ENCODE measurements around the gene OAS1. TPM values are rescaled to one million over a fixed set of nuclear protein-coding genes. Genes with fewer than 3 reads are reported as not detected.

The OAS1 gene
- total and polyA plus RNA-seq, 9 of the 15 experiments (the other 6 are each of a cell fraction or from before 2014, with no cell fraction given), result 0.06 to 0.25 TPM; not detected in 7

GRCh38 chr12:112859291-112859690 is 47.5 kb upstream of the OAS1 start:
- no peak for FAIRE-seq
- Histone ChIP-seq H3K27me3 (ENCODE audit: control insufficient read depth in 2 of 2, insufficient read depth in 2 of 2, low read length in 2 of 2) (peaks cover 9 to 35% of the 10 kb centered on the region in 2 experiments; a peak in 3 of 5 replicates), H2AFZ (ENCODE audit: low read depth, low read length) (no peak overlapping the region), H4K20me1 (replicated peaks; ENCODE audit: control insufficient read depth, insufficient read depth, low read length) (no peaks in the 10 kb centered on the region; the same call in 1 of the 2 replicates), H3K9ac (ENCODE audit: insufficient read depth in 1 of 2, low read depth in 2 of 2, low read length in 2 of 2) (no peak overlapping the region), H3K4me1 (replicated peaks in 1 of 2; ENCODE audit: control insufficient read depth in 2 of 2, insufficient read depth in 2 of 2, low read length in 2 of 2) (no peaks in the 10 kb centered on the region), H3K4me3 (no peak overlapping the region), H3K36me3 (ENCODE audit: control insufficient read depth, insufficient read depth, low read length) (no peaks in the 10 kb centered on the region), H3K9me1 (ENCODE audit: control insufficient read depth, insufficient read depth, low read length) (no peaks in the 10 kb centered on the region), H3K9me3 (replicated peaks; ENCODE audit: control insufficient read depth, insufficient read depth, low read depth, low read length) (no peaks in the 10 kb centered on the region), H3K27ac (ENCODE audit: extremely low read depth, low read depth, low read length) (no peak overlapping the region), H3K4me2 (ENCODE audit: insufficient read depth, low read length) (no peak overlapping the region), H3K79me2 (ENCODE audit: control insufficient read depth, insufficient read depth, low read length) (no peaks in the 10 kb centered on the region)
- in situ Hi-C loops (cut with MboI), result no loop called here
- ChIA-PET CTCF (ENCODE audit: low intra/inter-chr PET ratio) (no interaction called here), POLR2A (interaction anchor here (0.6 kb wide), 1 partner anchor 386 kb away, joined by 3 read pairs; no protein-coding TSS in a partner anchor)
- no peak for TF ChIP-seq SMAD2 (IDR thresholded peaks at IDR 0.05; ENCODE audit: low read depth, low read length)
- TF ChIP-seq CLOCK (CRISPR knock-in tag; IDR thresholded peaks at IDR 0.05; ENCODE audit: borderline replicate concordance), result no peak
- intact Hi-C loops (cut with micrococcal nuclease), result no loop called here
- BruUV-seq (replicated peaks), result no TSS peak
- WGBS (ENCODE audit: insufficient coverage, low coverage, missing lambda C conversion rate), result 0% methylated on average over 3 of the region's 3 CpGs
- DNase-seq (ENCODE audit: extremely low read depth in 1 of 4, low spot score in 3 of 4), result no peak
- ATAC-seq, result no peak

- Histone ChIP-seq H3K9me3 (replicated peaks; ENCODE audit: control insufficient read depth, insufficient read depth, low read depth, low read length) (no peaks in the 10 kb centered on the region), H3K4me2 (ENCODE audit: insufficient read depth, low read length) (no peak overlapping the region), H2AFZ (ENCODE audit: low read depth, low read length) (no peak overlapping the region), H3K9me1 (ENCODE audit: control insufficient read depth, insufficient read depth, low read length) (no peaks in the 10 kb centered on the region), H3K4me3 (no peak overlapping the region), H3K27ac (ENCODE audit: extremely low read depth, low read depth, low read length) (no peak overlapping the region), H3K79me2 (ENCODE audit: control insufficient read depth, insufficient read depth, low read length) (no peaks in the 10 kb centered on the region), H3K9ac (ENCODE audit: insufficient read depth in 1 of 2, low read depth in 2 of 2, low read length in 2 of 2) (no peak overlapping the region), H4K20me1 (replicated peaks; ENCODE audit: control insufficient read depth, insufficient read depth, low read length) (no peaks in the 10 kb centered on the region; the same call in 1 of the 2 replicates), H3K4me1 (replicated peaks in 1 of 2; ENCODE audit: control insufficient read depth in 2 of 2, insufficient read depth in 2 of 2, low read length in 2 of 2) (no peaks in the 10 kb centered on the region), H3K36me3 (ENCODE audit: control insufficient read depth, insufficient read depth, low read length) (no peaks in the 10 kb centered on the region), H3K27me3 (ENCODE audit: control insufficient read depth in 2 of 2, insufficient read depth in 2 of 2, low read length in 2 of 2) (peaks cover 9 to 32% of the 10 kb centered on the region in 2 experiments; a peak in 3 of 5 replicates)
- WGBS (ENCODE audit: insufficient coverage, low coverage, missing lambda C conversion rate), result 0% methylated on average over 5 of the region's 5 CpGs
- in situ Hi-C loops (cut with MboI) (no loop called here), intact Hi-C loops (cut with micrococcal nuclease) (no loop called here)
- POLR2A ChIA-PET, result no interaction called here
- CTCF ChIA-PET (ENCODE audit: low intra/inter-chr PET ratio), result no interaction called here
- BruUV-seq (replicated peaks), result no TSS peak
- no peak for DNase-seq (ENCODE audit: extremely low read depth in 1 of 4, low spot score in 3 of 4)
- no peak for FAIRE-seq
- no peak for ATAC-seq
- no peak for TF ChIP-seq NFXL1 (CRISPR knock-in tag; IDR thresholded peaks at IDR 0.05)
- TF ChIP-seq ZNF830 (CRISPR knock-in tag; IDR thresholded peaks at IDR 0.05), result no peak
- no peak for TF ChIP-seq ZNF583 (CRISPR knock-in tag; IDR thresholded peaks at IDR 0.05)
- no peak for TF ChIP-seq KAT7 (CRISPR knock-in tag; IDR thresholded peaks at IDR 0.05; ENCODE audit: borderline replicate concordance)
- no peak for TF ChIP-seq CHAMP1 (IDR thresholded peaks at IDR 0.05)
- no peak for TF ChIP-seq DPF2 (IDR thresholded peaks at IDR 0.05)
- TF ChIP-seq NKRF (IDR thresholded peaks at IDR 0.05; ENCODE audit: borderline replicate concordance), result no peak
- no peak for TF ChIP-seq ZNF24 (IDR thresholded peaks at IDR 0.05)
These were observed 46.6 kb upstream of the OAS1 start for GRCh38 chr12:112860181-112860580.
